ENCODE data around the gene CACNA1B.

The CACNA1B gene

GRCh38 chr9:138075496-138075895 is 197.9 kb downstream of the CACNA1B start:
- H3K27me3 Mint-ChIP-seq (ENCODE audit: low read depth): peaks cover 3% of the 10 kb centered on the region

GRCh38 chr9:138075961-138076649 is 198.5 kb downstream of the CACNA1B start:
- Mint-ChIP-seq H3K27ac (no peak overlapping the region), H3K36me3 (ENCODE audit: low read depth) (no peaks in the 10 kb centered on the region), H3K4me1 (no peaks in the 10 kb centered on the region), H3K27me3 (ENCODE audit: low read depth) (peaks cover 3% of the 10 kb centered on the region), H3K4me3 (no peak overlapping the region), H3K9me3 (no peaks in the 10 kb centered on the region)
- TF ChIP-seq CTCF (IDR thresholded peaks at IDR 0.05; ENCODE audit: unreplicated experiment in 3 of 3): no peak

More at GRCh38 chr9:138075496-138075895, 197.9 kb downstream of the CACNA1B start:
- no peak for TF ChIP-seq CTCF (IDR thresholded peaks at IDR 0.05; ENCODE audit: unreplicated experiment in 3 of 3)
- Mint-ChIP-seq H3K4me1 (no peaks in the 10 kb centered on the region), H3K9me3 (no peaks in the 10 kb centered on the region), H3K4me3 (no peak overlapping the region), H3K36me3 (ENCODE audit: low read depth) (no peaks in the 10 kb centered on the region), H3K27ac (no peak overlapping the region)

- no peak overlapping the region for H3K27ac Mint-ChIP-seq
- H3K4me1 Mint-ChIP-seq: no peaks in the 10 kb centered on the region
- peaks cover 3% of the 10 kb centered on the region for H3K27me3 Mint-ChIP-seq (ENCODE audit: low read depth)
- H3K9me3 Mint-ChIP-seq: no peaks in the 10 kb centered on the region
- H3K36me3 Mint-ChIP-seq (ENCODE audit: low read depth): no peaks in the 10 kb centered on the region
- no peak for TF ChIP-seq CTCF (IDR thresholded peaks at IDR 0.05; ENCODE audit: unreplicated experiment in 3 of 3)
- no peak overlapping the region for H3K4me3 Mint-ChIP-seq
These were observed 199.0 kb downstream of the CACNA1B start for GRCh38 chr9:138076650-138077009.

- Mint-ChIP-seq H3K4me1 (no peaks in the 10 kb centered on the region), H3K9me3 (no peaks in the 10 kb centered on the region), H3K4me3 (no peak overlapping the region), H3K27ac (no peak overlapping the region), H3K36me3 (ENCODE audit: low read depth) (no peaks in the 10 kb centered on the region), H3K27me3 (ENCODE audit: low read depth) (peaks cover 3% of the 10 kb centered on the region)
- TF ChIP-seq CTCF (IDR thresholded peaks at IDR 0.05; ENCODE audit: unreplicated experiment in 3 of 3): no peak
These were observed 199.5 kb downstream of the CACNA1B start for GRCh38 chr9:138077126-138077525.

- no peaks in the 10 kb centered on the region for H3K4me1 Mint-ChIP-seq
- H3K27me3 Mint-ChIP-seq (ENCODE audit: low read depth): peaks cover 3% of the 10 kb centered on the region
- no peak overlapping the region for H3K27ac Mint-ChIP-seq
- H3K36me3 Mint-ChIP-seq (ENCODE audit: low read depth): no peaks in the 10 kb centered on the region
- TF ChIP-seq CTCF (IDR thresholded peaks at IDR 0.05; ENCODE audit: unreplicated experiment in 3 of 3): no peak
- no peak overlapping the region for H3K4me3 Mint-ChIP-seq
- H3K9me3 Mint-ChIP-seq: peaks cover 2% of the 10 kb centered on the region
These were observed 200.4 kb downstream of the CACNA1B start for GRCh38 chr9:138077898-138078540.

- no peaks in the 10 kb centered on the region for H3K4me1 Mint-ChIP-seq
- H3K36me3 Mint-ChIP-seq (ENCODE audit: low read depth): no peaks in the 10 kb centered on the region
- peaks cover 2% of the 10 kb centered on the region for H3K9me3 Mint-ChIP-seq
- no peak overlapping the region for H3K27ac Mint-ChIP-seq
- no peak overlapping the region for H3K4me3 Mint-ChIP-seq
- H3K27me3 Mint-ChIP-seq (ENCODE audit: low read depth): peaks cover 3% of the 10 kb centered on the region
- no peak for TF ChIP-seq CTCF (IDR thresholded peaks at IDR 0.05; ENCODE audit: unreplicated experiment in 3 of 3)
These were observed 201.3 kb downstream of the CACNA1B start for GRCh38 chr9:138078846-138079245.
